ENCODE results near the gene CAPN11. TPM values are rescaled to one million over a fixed set of nuclear protein-coding genes. Genes with fewer than 3 reads are reported as not detected.

CAPN11 gene
- total and polyA plus RNA-seq, 9 of the 15 experiments (the other 6 are each of a cell fraction or from before 2014, with no cell fraction given) = 0.03 to 0.61 (median 0.17) TPM; not detected in 1

DNA sequence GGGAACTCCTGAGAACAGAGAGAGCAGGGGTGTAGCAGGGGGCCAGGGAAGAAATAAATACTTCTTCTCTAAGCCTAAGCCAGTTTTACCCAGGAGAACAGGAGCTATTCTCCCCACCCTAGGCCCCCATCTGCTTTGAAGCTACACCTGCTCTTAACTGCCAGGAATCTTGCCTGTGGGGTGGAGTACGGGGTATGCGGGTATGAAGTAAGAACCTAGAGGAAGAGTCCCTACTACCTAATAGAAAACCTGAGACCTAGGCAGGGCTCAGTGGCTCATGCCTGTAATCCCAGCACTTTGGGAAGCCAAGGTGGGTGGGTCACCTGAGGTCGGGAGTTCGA is 66.3 kb downstream of the CAPN11 start:
- Histone ChIP-seq H3K9ac (ENCODE audit: insufficient read depth in 1 of 2, low read depth in 2 of 2, low read length in 2 of 2) (peak overlapping the region; percentile 57 to 91; a peak in 2 of 4 replicates), H3K27ac (ENCODE audit: extremely low read depth, low read depth, low read length) (no peak overlapping the region), H2AFZ (ENCODE audit: low read depth, low read length) (no peak overlapping the region), H3K4me1 (replicated peaks in 1 of 2; ENCODE audit: control insufficient read depth in 2 of 2, insufficient read depth in 2 of 2, low read length in 2 of 2) (peaks cover 64 to 78% of the 10 kb centered on the region in 2 experiments), H3K79me2 (ENCODE audit: control insufficient read depth, insufficient read depth, low read length) (peaks cover 56% of the 10 kb centered on the region), H3K4me2 (ENCODE audit: insufficient read depth, low read length) (peak overlapping the region; percentile 86), H4K20me1 (replicated peaks; ENCODE audit: control insufficient read depth, insufficient read depth, low read length) (peaks cover 3% of the 10 kb centered on the region; the same call in 1 of the 2 replicates), H3K36me3 (ENCODE audit: control insufficient read depth, insufficient read depth, low read length) (peaks cover 31% of the 10 kb centered on the region), H3K9me1 (ENCODE audit: control insufficient read depth, insufficient read depth, low read length) (peaks cover 6% of the 10 kb centered on the region), H3K27me3 (ENCODE audit: control insufficient read depth in 2 of 2, insufficient read depth in 2 of 2, low read length in 2 of 2) (no peaks in the 10 kb centered on the region), H3K4me3 (peak overlapping the region; percentile 54; the same call in 1 of the 2 replicates), H3K9me3 (replicated peaks; ENCODE audit: control insufficient read depth, insufficient read depth, low read depth, low read length) (no peaks in the 10 kb centered on the region)
- DNase-seq (ENCODE audit: extremely low read depth in 1 of 4, low spot score in 3 of 4) = no peak
- POLR2A ChIA-PET = interaction anchor here (0.8 to 6.8 kb wide), 12 partner anchors 8 to 596 kb away, joined by 3 to 104 read pairs (median 4); partner anchors contain the start of genes GTPBP2, HSP90AB1 and MYMX
- intact Hi-C loops (cut with micrococcal nuclease) (loop anchor here (2.0 to 10.0 kb wide), 2 partner anchors 28 to 590 kb away; partner anchors contain the start of gene MAD2L1BP), in situ Hi-C loops (cut with MboI) (no loop called here)
- CTCF ChIA-PET (ENCODE audit: low intra/inter-chr PET ratio) = interaction anchor here (0.8 kb wide), 1 partner anchor 13 kb away, joined by 6 read pairs; no protein-coding TSS in a partner anchor
- no TSS peak for BruUV-seq (replicated peaks)
- ATAC-seq = no peak
- 69% methylated on average over 4 of the region's 4 CpGs for WGBS (ENCODE audit: insufficient coverage, low coverage, missing lambda C conversion rate)
- no peak for FAIRE-seq
- TF ChIP-seq ATF6 (CRISPR knock-in tag; IDR thresholded peaks at IDR 0.05) (no peak), ETS1 (conservative IDR thresholded peaks at IDR 0.05; ENCODE audit: control insufficient read depth, low read depth, low read length) (no peak), GATA2 (CRISPR knock-in tag; IDR thresholded peaks at IDR 0.05) (no peak), SIRT6 (IDR thresholded peaks at IDR 0.05; ENCODE audit: low read depth, low read length) (no peak), SOX6 (IDR thresholded peaks at IDR 0.05) (no peak), HMGN3 (IDR thresholded peaks at IDR 0.05; ENCODE audit: borderline replicate concordance, extremely low read depth, insufficient read length, low read depth, low read length) (no peak), KDM4B (IDR thresholded peaks at IDR 0.05; ENCODE audit: borderline replicate concordance in 2 of 2, low read depth in 1 of 2) (no peak), ZNF23 (CRISPR knock-in tag; IDR thresholded peaks at IDR 0.05) (no peak), HDGF (IDR thresholded peaks at IDR 0.05) (no peak; the same call in 1 of the 2 replicates)
- TF ChIP-seq, protein P1, sequence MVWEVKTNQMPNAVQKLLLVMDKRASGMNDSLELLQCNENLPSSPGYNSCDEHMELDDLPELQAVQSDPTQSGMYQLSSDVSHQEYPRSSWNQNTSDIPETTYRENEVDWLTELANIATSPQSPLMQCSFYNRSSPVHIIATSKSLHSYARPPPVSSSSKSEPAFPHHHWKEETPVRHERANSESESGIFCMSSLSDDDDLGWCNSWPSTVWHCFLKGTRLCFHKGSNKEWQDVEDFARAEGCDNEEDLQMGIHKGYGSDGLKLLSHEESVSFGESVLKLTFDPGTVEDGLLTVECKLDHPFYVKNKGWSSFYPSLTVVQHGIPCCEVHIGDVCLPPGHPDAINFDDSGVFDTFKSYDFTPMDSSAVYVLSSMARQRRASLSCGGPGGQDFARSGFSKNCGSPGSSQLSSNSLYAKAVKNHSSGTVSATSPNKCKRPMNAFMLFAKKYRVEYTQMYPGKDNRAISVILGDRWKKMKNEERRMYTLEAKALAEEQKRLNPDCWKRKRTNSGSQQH (CRISPR knock-in tag; IDR thresholded peaks at IDR 0.05) = no peak

All from K562 (cell line).